PC-3 (cell line): ENCODE results near the gene SOX6. TPM values are rescaled to one million over a fixed set of nuclear protein-coding genes. Genes with fewer than 3 reads are reported as not detected.

Experiments
- ATAC-seq: fragments of 200-7000 bp; cut with Tn5 transposase; 2 replicates; pipeline ENCODE4 v1.9.1; 2020; ENCODE audit warnings: mild to moderate bottlenecking, moderate library complexity
- BruUV-seq: library from RNA; stranded (reverse); fragments of 400-500 nt; replicated peaks from 2 replicates; lab custom pipeline; 2021; lab: Mats Ljungman, UMichigan
- CTCF ChIA-PET: fragments of 300-600 bp; sonication (Branson Sonifier 250); formaldehyde crosslinking; loops from one replicate; lab custom pipeline; 2022; ENCODE audit warnings: antibody characterized with exemption; lab: Charles Lee
- POLR2A ChIA-PET: fragments of 300-600 bp; sonication (Branson Sonifier 250); formaldehyde crosslinking; loops from one replicate; lab custom pipeline; 2022; ENCODE audit warnings: antibody characterized with exemption; ENCODE audit not compliant: unreplicated experiment; lab: Charles Lee
- DNase-seq: peaks from one replicate; pipeline ENCODE4 v3.0.0-alpha.2; 2015
- H2AFZ ChIP-seq: fragments of 300-600 bp; sonication (generic); 2 replicates; pipeline ENCODE4 v1.6.0; 2016; ENCODE audit warnings: antibody characterized with exemption, low read length
- H3F3A ChIP-seq: fragments of 300-600 bp; sonication (generic); one replicate; pipeline ENCODE4 v1.6.0; 2017; ENCODE audit warnings: antibody characterized with exemption, low read length, control low read depth, mild to moderate bottlenecking; ENCODE audit not compliant: unreplicated experiment
- H3K27ac ChIP-seq: fragments of 300-600 bp; sonication (generic); 2 replicates; pipeline ENCODE4 v1.5.1; 2016; ENCODE audit warnings: mild to moderate bottlenecking, low read length
- H3K27me3 ChIP-seq: fragments of 300-600 bp; sonication (generic); 2 replicates; pipeline ENCODE4 v1.6.1; 2016; ENCODE audit warnings: low read length, mixed read lengths
- H3K36me3 ChIP-seq: fragments of 300-600 bp; sonication (generic); 2 replicates; pipeline ENCODE4 v1.6.1; 2016; ENCODE audit warnings: low read depth, mixed run types, low read length, mixed read lengths
- H3K4me1 ChIP-seq: fragments of 300-600 bp; sonication (generic); 2 replicates; pipeline ENCODE4 v1.5.1; 2016; ENCODE audit warnings: low read length; ENCODE audit not compliant: insufficient read depth
- H3K4me2 ChIP-seq: fragments of 300-600 bp; sonication (generic); 2 replicates; pipeline ENCODE4 v1.6.0; 2016; ENCODE audit warnings: low read length
- H3K4me3 ChIP-seq: fragments of 300-600 bp; sonication (generic); 2 replicates; pipeline ENCODE4 v1.5.1; 2016; ENCODE audit warnings: mild to moderate bottlenecking, low read length, mixed read lengths
- H3K79me2 ChIP-seq: fragments of 300-600 bp; sonication (generic); 2 replicates; pipeline ENCODE4 v1.6.1; 2017; ENCODE audit warnings: low read length, mixed read lengths
- H3K9ac ChIP-seq: fragments of 300-600 bp; sonication (generic); 2 replicates; pipeline ENCODE4 v1.6.0; 2016; ENCODE audit warnings: mild to moderate bottlenecking, low read length
- H3K9me2 ChIP-seq: fragments of 300-600 bp; sonication (generic); replicated peaks from 2 replicates; pipeline ENCODE4 v1.6.1; 2016; ENCODE audit warnings: mixed run types, low read length, mixed read lengths
- H3K9me3 ChIP-seq: fragments of 300-600 bp; sonication (generic); 2 replicates; pipeline ENCODE4 v1.6.1; 2016; ENCODE audit warnings: low read length, mixed read lengths
- H4K20me1 ChIP-seq: fragments of 300-600 bp; sonication (generic); 2 replicates; pipeline ENCODE4 v1.6.1; 2016; ENCODE audit warnings: low read length, mixed read lengths
- EZH2 ChIP-seq: fragments of 300-600 bp; sonication (generic); IDR thresholded peaks from one replicate; pipeline ENCODE4 v1.6.1; 2017; ENCODE audit warnings: antibody characterized with exemption, mild to moderate bottlenecking, low read length; ENCODE audit not compliant: unreplicated experiment
- EZH2phosphoT487 ChIP-seq: fragments of 300-600 bp; sonication (generic); IDR thresholded peaks from 2 replicates; pipeline ENCODE4 v1.6.1; 2018; ENCODE audit warnings: mild to moderate bottlenecking, antibody characterized with exemption, low read length, borderline replicate concordance
- intact Hi-C: fragments of 100-400 bp; cut with micrococcal nuclease; formaldehyde crosslinking; loops from 2 replicates; pipeline ENCODE4 v1.9.0; 2023
- total RNA-seq: library from RNA; depleted of rRNA; stranded (reverse); fragments of >200 nt; gene quantifications from 2 replicates; pipeline ENCODE4 v1.2.3, GENCODE V29; 2014
- TF ChIP-seq, protein P1 (sequence below): fragments of 300-600 bp; sonication (generic); conservative IDR thresholded peaks from 2 replicates; pipeline ENCODE4 v1.5.1; 2017; ENCODE audit warnings: antibody characterized with exemption, low read depth, mild to moderate bottlenecking, low read length

SOX6 gene
- total RNA-seq, 1 experiment from 2014 or later = not detected

DNA sequence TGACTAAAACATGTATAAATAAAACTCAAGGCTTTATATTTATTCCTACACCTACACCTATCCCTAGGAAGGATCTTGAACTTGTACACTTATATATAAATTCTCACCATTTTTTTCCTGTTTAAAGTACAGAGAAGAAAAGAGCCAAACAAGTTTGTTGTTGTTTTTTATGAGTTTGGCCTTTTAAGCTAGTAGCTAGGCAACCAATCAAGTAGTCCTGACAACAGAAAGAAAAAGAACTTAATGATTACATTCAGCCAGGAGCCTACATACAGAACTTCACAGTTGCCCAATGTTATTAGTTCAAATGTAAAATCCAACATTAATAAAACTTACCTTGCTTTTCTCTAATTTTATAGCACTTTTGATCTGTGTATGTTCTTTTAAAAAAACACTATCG lies 316.2 kb downstream of the SOX6 start:
- no peak overlapping the region for H3K4me3 ChIP-seq
- H3K9ac ChIP-seq = no peak overlapping the region
- H3K4me1 ChIP-seq = no peaks in the 10 kb centered on the region
- no peak overlapping the region for H2AFZ ChIP-seq
- no peaks in the 10 kb centered on the region for H3K36me3 ChIP-seq
- ChIA-PET CTCF (no interaction called here), POLR2A (no interaction called here)
- ATAC-seq (no peak), DNase-seq (no peak)
- H3K4me2 ChIP-seq = no peak overlapping the region
- H3K27ac ChIP-seq = no peak overlapping the region
- no peaks in the 10 kb centered on the region for H3K9me3 ChIP-seq
- no peaks in the 10 kb centered on the region for H3K9me2 ChIP-seq
- intact Hi-C loops = no loop called here
- no TSS peak for BruUV-seq
- H3F3A ChIP-seq = no peaks in the 10 kb centered on the region
- H3K79me2 ChIP-seq = no peaks in the 10 kb centered on the region
- TF ChIP-seq EZH2 = no peak
- TF ChIP-seq, protein P1, sequence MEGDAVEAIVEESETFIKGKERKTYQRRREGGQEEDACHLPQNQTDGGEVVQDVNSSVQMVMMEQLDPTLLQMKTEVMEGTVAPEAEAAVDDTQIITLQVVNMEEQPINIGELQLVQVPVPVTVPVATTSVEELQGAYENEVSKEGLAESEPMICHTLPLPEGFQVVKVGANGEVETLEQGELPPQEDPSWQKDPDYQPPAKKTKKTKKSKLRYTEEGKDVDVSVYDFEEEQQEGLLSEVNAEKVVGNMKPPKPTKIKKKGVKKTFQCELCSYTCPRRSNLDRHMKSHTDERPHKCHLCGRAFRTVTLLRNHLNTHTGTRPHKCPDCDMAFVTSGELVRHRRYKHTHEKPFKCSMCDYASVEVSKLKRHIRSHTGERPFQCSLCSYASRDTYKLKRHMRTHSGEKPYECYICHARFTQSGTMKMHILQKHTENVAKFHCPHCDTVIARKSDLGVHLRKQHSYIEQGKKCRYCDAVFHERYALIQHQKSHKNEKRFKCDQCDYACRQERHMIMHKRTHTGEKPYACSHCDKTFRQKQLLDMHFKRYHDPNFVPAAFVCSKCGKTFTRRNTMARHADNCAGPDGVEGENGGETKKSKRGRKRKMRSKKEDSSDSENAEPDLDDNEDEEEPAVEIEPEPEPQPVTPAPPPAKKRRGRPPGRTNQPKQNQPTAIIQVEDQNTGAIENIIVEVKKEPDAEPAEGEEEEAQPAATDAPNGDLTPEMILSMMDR = no peak
- no peak for TF ChIP-seq EZH2phosphoT487
- H4K20me1 ChIP-seq = no peaks in the 10 kb centered on the region
- H3K27me3 ChIP-seq = peaks cover 12% of the 10 kb centered on the region; the same call in 1 of the 2 replicates

DNA sequence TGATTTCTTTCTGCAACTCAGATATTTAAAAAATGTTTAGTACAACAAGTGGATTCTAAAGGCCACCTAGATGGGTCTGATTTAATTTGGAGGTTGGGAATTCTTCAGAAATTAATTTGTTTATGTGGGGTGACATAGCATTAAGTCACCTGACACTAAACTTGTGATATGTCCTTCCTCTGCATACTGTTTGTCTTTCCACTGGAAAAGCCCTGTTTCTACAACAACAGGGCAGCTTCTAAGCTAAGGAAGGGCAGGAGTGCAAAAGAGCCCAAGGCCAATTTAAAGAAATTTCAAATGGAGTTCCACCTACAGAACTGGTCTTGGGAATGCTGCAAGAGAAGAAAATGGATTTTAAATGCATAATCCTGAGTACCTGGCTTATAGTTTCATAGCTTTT lies 319.2 kb downstream of the SOX6 start:
- POLR2A ChIA-PET = no interaction called here
- H3K4me3 ChIP-seq = no peak overlapping the region

DNA sequence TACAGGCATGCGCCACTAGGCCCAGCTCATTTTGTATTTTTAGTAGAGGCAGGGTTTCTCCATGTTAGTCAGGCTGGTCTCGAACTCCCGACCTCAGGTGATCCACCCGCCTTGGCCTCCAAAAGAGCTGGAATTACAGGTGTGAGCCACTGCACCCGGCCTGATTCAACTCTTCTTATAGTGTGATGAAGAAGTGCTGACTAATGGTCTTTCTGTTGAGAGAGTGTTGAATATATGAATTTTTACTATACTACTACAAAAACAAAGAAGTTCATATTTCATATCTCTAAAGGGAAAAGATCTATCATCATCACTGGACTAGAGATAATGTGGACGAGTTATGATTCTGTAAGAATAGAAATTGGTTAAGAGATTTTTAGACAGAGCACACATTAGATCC lies 320.1 kb downstream of the SOX6 start:
- no peak for ATAC-seq
- Histone ChIP-seq H2AFZ (no peak overlapping the region), H3K27ac (no peak overlapping the region), H3K27me3 (peaks cover 12% of the 10 kb centered on the region; the same call in 1 of the 2 replicates), H3K9ac (no peak overlapping the region), H3K4me1 (no peaks in the 10 kb centered on the region), H3K79me2 (no peaks in the 10 kb centered on the region), H3K4me3 (no peak overlapping the region), H3K4me2 (no peak overlapping the region), H3K36me3 (no peaks in the 10 kb centered on the region), H3K9me3 (no peaks in the 10 kb centered on the region), H3K9me2 (no peaks in the 10 kb centered on the region), H3F3A (no peaks in the 10 kb centered on the region), H4K20me1 (no peaks in the 10 kb centered on the region)
- ChIA-PET POLR2A (no interaction called here), CTCF (no interaction called here)
- intact Hi-C loops = no loop called here
- no TSS peak for BruUV-seq
- TF ChIP-seq EZH2 (no peak), EZH2phosphoT487 (no peak)
- TF ChIP-seq, protein P1 = no peak
- DNase-seq = no peak

More for the DNA sequence above, 319.2 kb downstream of the SOX6 start:
- no peak overlapping the region for H3K27ac ChIP-seq
- BruUV-seq = no TSS peak
- H2AFZ ChIP-seq = no peak overlapping the region
- no peaks in the 10 kb centered on the region for H4K20me1 ChIP-seq
- ATAC-seq (no peak), DNase-seq (no peak)
- no peaks in the 10 kb centered on the region for H3K9me2 ChIP-seq
- TF ChIP-seq, protein P1 = no peak
- no peak for TF ChIP-seq EZH2phosphoT487
- no peak for TF ChIP-seq EZH2
- no peaks in the 10 kb centered on the region for H3K9me3 ChIP-seq
- no peak overlapping the region for H3K4me2 ChIP-seq
- intact Hi-C loops = no loop called here
- H3K79me2 ChIP-seq = no peaks in the 10 kb centered on the region
- no peak overlapping the region for H3K9ac ChIP-seq
- peaks cover 12% of the 10 kb centered on the region; the same call in 1 of the 2 replicates for H3K27me3 ChIP-seq
- no peaks in the 10 kb centered on the region for H3K36me3 ChIP-seq
- H3F3A ChIP-seq = no peaks in the 10 kb centered on the region
- CTCF ChIA-PET = no interaction called here
- no peaks in the 10 kb centered on the region for H3K4me1 ChIP-seq
